HCT116 (cell line): ENCODE data around the gene RNASE2. TPM values are rescaled to one million over a fixed set of nuclear protein-coding genes. Genes with fewer than 3 reads are reported as not detected.
"Not testable (repeated sequence)": the region's sequence is repeated elsewhere in the genome, so short reads cannot be mapped to it uniquely, and the experiment has no call there.

Source experiments
- ATAC-seq: fragments of 200-7000 bp; cut with Tn5 transposase; 2 replicates; pipeline ENCODE4 v1.9.1; 2020; ENCODE audit warnings: mild to moderate bottlenecking, moderate library complexity
- BruUV-seq: library from RNA; stranded (reverse); fragments of 400-500 nt; replicated peaks from 2 replicates; lab custom pipeline; 2021; lab: Mats Ljungman, UMichigan
- CTCF ChIA-PET: fragments of 300-600 bp; sonication (Branson Sonifier 250); formaldehyde crosslinking; loops from one replicate; lab custom pipeline; 2021; ENCODE audit warnings: antibody characterized with exemption; lab: Charles Lee
- POLR2A ChIA-PET: fragments of 300-600, 350-600 bp; sonication (Branson Sonifier 250); formaldehyde crosslinking; loops from one replicate; lab custom pipeline; 2021; ENCODE audit warnings: antibody characterized with exemption; lab: Charles Lee
- RAD21 ChIA-PET, 2 experiments: fragments of 300-600 bp; sonication (Branson Sonifier 250); formaldehyde crosslinking; loops; one replicate each; lab custom pipeline; 2023; ENCODE audit warnings: low total read pairs in 2 of 2; ENCODE audit not compliant: uncharacterized antibody in 2 of 2, unreplicated experiment in 2 of 2, low non-redundant PET in 1 of 2; lab: Charles Lee
- DNase-seq: peaks from one replicate; pipeline ENCODE4 v3.0.0-alpha.2; 2010; ENCODE audit warnings: low read depth, low spot score
- H2AFZ ChIP-seq: fragments of 200-600 bp; shearing (Covaris generic), sonication (generic); 2 replicates; pipeline ENCODE4 v1.6.1; 2017; ENCODE audit warnings: low read depth, mixed run types, mixed read lengths, antibody characterized with exemption, low read length; ENCODE audit not compliant: poor library complexity, severe bottlenecking
- H3K27ac ChIP-seq: 2 replicates; pipeline ENCODE4 v1.5.1; 2012; ENCODE audit warnings: low read depth, low read length
- H3K27me3 ChIP-seq: fragments of 200-600 bp; sonication (generic); 2 replicates; pipeline ENCODE4 v1.6.1; 2016; ENCODE audit warnings: mixed run types, low read length, mixed read lengths; ENCODE audit not compliant: insufficient read depth
- H3K36me3 ChIP-seq, 2 experiments: fragments of 200-500 bp in 1 of 2; fragments of 200-600 bp in 1 of 2; sonication (Bioruptor generic) in 1 of 2; sonication (generic) in 1 of 2; 2 replicates each; pipeline versions ENCODE4 v1.5.1 to v1.6.1; 2014 to 2016; ENCODE audit warnings: low read length in 2 of 2, inconsistent platforms in 1 of 2, mixed read lengths in 1 of 2, mixed run types in 1 of 2; ENCODE audit not compliant: insufficient read depth in 2 of 2, control insufficient read depth in 1 of 2
- H3K4me1 ChIP-seq, 2 experiments: fragments of 200-600 bp in 1 of 2; sonication (generic) in 1 of 2; 2 replicates each; pipeline versions ENCODE4 v1.5.1 to v1.6.1; 2012 to 2017; ENCODE audit warnings: low read length in 2 of 2, inconsistent platforms in 1 of 2, mild to moderate bottlenecking in 1 of 2, mixed read lengths in 1 of 2, mixed run types in 1 of 2, moderate library complexity in 1 of 2; ENCODE audit not compliant: insufficient read depth in 2 of 2, control insufficient read depth in 1 of 2
- H3K4me2 ChIP-seq: fragments of 200-600 bp; sonication (generic); 2 replicates; pipeline ENCODE4 v1.6.1; 2017; ENCODE audit warnings: mixed run types, low read length, mixed read lengths
- H3K4me3 ChIP-seq, 2 experiments: fragments of 200-600 bp in 1 of 2; sonication (generic) in 1 of 2; replicated peaks in 1 of 2; 2 replicates each; pipeline ENCODE4 v1.5.1; 2011 to 2016; ENCODE audit warnings: low read length in 2 of 2, control low read depth in 1 of 2, low read depth in 1 of 2, mild to moderate bottlenecking in 1 of 2, mixed read lengths in 1 of 2, mixed run types in 1 of 2
- H3K79me2 ChIP-seq: fragments of 200-600 bp; sonication (generic); 2 replicates; pipeline ENCODE4 v1.6.1; 2017; ENCODE audit warnings: mild to moderate bottlenecking, mixed run types, low read length, moderate library complexity, mixed read lengths; ENCODE audit not compliant: insufficient read depth
- H3K9ac ChIP-seq: fragments of 200-600 bp; sonication (generic); 2 replicates; pipeline ENCODE4 v1.6.1; 2016; ENCODE audit warnings: low read length, mixed read lengths
- H3K9me2 ChIP-seq: fragments of 200-600 bp; sonication (generic), shearing (Covaris generic); 2 replicates; pipeline ENCODE4 v1.6.1; 2017; ENCODE audit warnings: mixed run types, mild to moderate bottlenecking, moderate library complexity; ENCODE audit not compliant: insufficient read depth
- H3K9me3 ChIP-seq, 2 experiments: fragments of 200-500 bp in 1 of 2; fragments of 200-600 bp in 1 of 2; sonication (Bioruptor generic) in 1 of 2; sonication (generic) in 1 of 2; 2 replicates each; pipeline ENCODE4 v1.6.1; 2014 to 2017; ENCODE audit warnings: low read length in 2 of 2, mixed read lengths in 2 of 2, inconsistent platforms in 1 of 2, low read depth in 1 of 2, mild to moderate bottlenecking in 1 of 2, mixed run types in 1 of 2, moderate library complexity in 1 of 2; ENCODE audit not compliant: control insufficient read depth in 1 of 2, insufficient read depth in 1 of 2
- H4K20me1 ChIP-seq: fragments of 200-600 bp; sonication (generic), shearing (Covaris generic); 2 replicates; pipeline ENCODE4 v1.6.1; 2017; ENCODE audit warnings: mixed run types, mild to moderate bottlenecking, moderate library complexity; ENCODE audit not compliant: insufficient read depth
- intact Hi-C: fragments of 100-400 bp; cut with micrococcal nuclease; formaldehyde crosslinking; loops from 2 replicates; pipeline ENCODE4 v1.10.0; 2022
- total RNA-seq: library from RNA; stranded (reverse); gene quantifications from one replicate; pipeline ENCODE4 v1.2.1, GENCODE V29; 2021; ENCODE audit not compliant: unreplicated experiment

Gene RNASE2
- total RNA-seq, 1 experiment from 2014 or later, result not detected

DNA sequence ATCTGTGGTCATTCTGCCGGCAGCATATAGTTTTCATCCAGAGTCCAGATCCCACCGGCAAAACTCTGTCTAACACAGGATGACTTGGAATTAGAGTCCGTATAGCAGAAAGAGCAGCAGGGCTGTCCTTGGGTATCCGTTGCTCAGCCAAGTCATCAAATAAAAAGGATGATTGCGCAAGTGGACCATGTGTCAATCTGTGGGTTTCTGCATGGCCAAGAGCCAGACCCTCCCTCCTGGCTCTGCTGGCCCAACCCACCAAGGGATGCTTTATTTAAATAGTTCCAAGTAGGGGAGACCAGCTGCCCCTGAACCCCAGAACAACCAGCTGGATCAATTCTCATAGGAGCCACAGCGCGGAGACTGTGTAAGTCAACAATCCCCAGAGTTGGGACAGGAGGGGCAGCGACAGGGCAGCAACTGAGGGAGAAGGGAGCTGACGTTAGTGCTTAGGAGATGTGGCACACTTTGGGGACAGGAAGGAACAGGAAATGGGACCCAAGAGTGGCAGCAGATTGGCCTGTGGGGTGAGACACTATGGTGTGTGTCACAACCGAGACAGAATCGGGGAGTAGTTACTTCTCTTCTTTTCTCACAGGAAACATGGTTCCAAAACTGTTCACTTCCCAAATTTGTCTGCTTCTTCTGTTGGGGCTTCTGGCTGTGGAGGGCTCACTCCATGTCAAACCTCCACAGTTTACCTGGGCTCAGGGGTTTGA lies 36.1 kb upstream of the RNASE2 start:
- H4K20me1 ChIP-seq, BruUV-seq, CTCF ChIA-PET, RAD21 ChIA-PET, H3K79me2 ChIP-seq, ATAC-seq, POLR2A ChIA-PET, H3K4me1 ChIP-seq, H3K9ac ChIP-seq, H3K4me2 ChIP-seq, DNase-seq, intact Hi-C loops, H2AFZ ChIP-seq, H3K9me2 ChIP-seq, H3K4me3 ChIP-seq, H3K27ac ChIP-seq, H3K9me3 ChIP-seq, H3K36me3 ChIP-seq: not testable (repeated sequence)
- H3K27me3 ChIP-seq, result peaks cover 50% of the 10 kb centered on the region

DNA sequence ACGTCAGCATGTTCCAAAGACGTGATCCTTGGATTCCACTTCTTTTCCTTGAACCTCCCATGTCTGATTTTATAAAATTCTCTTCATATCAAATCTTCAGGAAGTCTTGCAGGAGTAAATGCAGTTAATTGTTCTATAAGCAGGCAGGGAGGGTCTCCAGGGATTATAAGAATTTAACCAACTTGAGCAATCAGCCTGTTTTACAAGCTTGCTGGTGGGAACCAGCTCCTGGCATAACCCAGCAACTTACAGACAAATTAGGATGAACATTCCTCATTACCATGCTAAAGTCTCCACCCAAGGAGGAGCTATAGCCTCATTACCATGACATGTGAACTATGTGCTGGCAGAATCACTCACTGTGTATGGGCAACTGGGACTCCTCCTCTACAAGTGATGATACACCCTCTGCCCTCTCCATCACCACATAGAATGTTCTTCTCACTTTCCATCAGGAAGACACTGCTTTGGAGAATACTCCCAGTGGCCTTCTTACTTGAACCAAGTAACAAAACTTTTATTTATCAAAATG lies 31.5 kb upstream of the RNASE2 start:
- intact Hi-C loops, H3K36me3 ChIP-seq, H3K4me2 ChIP-seq, H3K9me2 ChIP-seq, H3K4me1 ChIP-seq, H4K20me1 ChIP-seq, H3K79me2 ChIP-seq, H2AFZ ChIP-seq, H3K27ac ChIP-seq, CTCF ChIA-PET, RAD21 ChIA-PET, H3K9me3 ChIP-seq, POLR2A ChIA-PET, DNase-seq, ATAC-seq, BruUV-seq, H3K9ac ChIP-seq, H3K4me3 ChIP-seq: not testable (repeated sequence)
- H3K27me3 ChIP-seq, result peaks cover 65% of the 10 kb centered on the region
